ENCODE data around the gene PGAM1. TPM values are rescaled to one million over a fixed set of nuclear protein-coding genes. Genes with fewer than 3 reads are reported as not detected.

Gene PGAM1
- polyA plus RNA-seq, 3 donors: 276 to 749 (median 498) TPM

DNA sequence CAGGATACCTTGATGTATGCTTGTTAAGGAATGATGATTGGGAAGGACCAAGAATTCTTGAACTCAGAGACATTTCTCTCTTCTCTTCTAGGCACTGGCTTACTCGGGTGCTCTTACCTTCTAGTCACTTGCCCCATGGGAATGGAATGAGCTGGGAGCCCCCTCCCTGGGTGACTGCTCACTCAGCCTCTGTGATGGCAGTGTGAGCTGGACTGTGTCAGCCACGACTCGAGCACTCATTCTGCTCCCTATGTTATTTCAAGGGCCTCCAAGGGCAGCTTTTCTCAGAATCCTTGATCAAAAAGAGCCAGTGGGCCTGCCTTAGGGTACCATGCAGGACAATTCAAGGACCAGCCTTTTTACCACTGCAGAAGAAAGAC lies 30.7 kb downstream of the PGAM1 start:
- peaks cover 82 to 92% of the 10 kb centered on the region in 2 donors for H3K36me3 Mint-ChIP-seq
- H3K27me3 ChIP-seq (ENCODE audit: control insufficient read depth in 2 of 2, insufficient read depth in 2 of 2, low read length in 2 of 2): no peaks in the 10 kb centered on the region

DNA sequence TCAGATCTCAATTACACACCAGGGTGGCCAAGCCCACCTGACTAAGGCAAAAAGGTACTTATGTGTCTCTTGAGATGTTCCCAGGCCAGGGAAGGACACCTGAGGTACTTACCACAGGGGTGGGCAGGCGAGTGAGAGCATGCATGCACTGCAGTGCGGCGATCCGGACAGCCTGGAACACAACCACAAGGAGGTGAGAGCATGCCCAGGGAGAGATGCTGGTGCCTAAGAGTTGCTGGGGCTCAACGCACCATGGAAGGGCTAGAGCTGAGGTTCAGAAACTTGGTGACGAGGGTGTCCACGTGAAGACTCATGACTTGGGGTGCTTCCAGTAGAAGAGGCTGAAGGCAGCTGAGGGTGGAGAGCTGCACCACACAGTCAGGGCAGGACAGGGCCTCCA lies 33.1 kb downstream of the PGAM1 start:
- peaks cover 81 to 92% of the 10 kb centered on the region in 2 donors for H3K36me3 Mint-ChIP-seq
- Histone ChIP-seq H3K9me3 (replicated peaks in 1 of 2; ENCODE audit: control insufficient read depth in 1 of 2, insufficient read depth in 1 of 2, low read length in 2 of 2) (no peaks in the 10 kb centered on the region), H4K20me1 (ENCODE audit: insufficient read depth, low read length) (peaks cover 3% of the 10 kb centered on the region), H3K4me2 (replicated peaks; ENCODE audit: extremely low read depth, low read length, poor library complexity, severe bottlenecking) (no peak overlapping the region), H3K4me1 (ENCODE audit: control insufficient read depth in 1 of 2, insufficient read depth in 2 of 2, low read length in 2 of 2) (no peaks in the 10 kb centered on the region), H3K4me3 (replicated peaks in 1 of 3; ENCODE audit: low read depth in 2 of 3, low read length in 3 of 3) (no peak overlapping the region), H3K27ac (ENCODE audit: low read depth in 1 of 2, low read length in 2 of 2) (peak overlapping the region in 1 of 2 donors; percentile 38), H3K27me3 (ENCODE audit: control insufficient read depth in 2 of 2, insufficient read depth in 2 of 2, low read length in 2 of 2) (no peaks in the 10 kb centered on the region), H3K36me3 (replicated peaks in 1 of 2; ENCODE audit: control insufficient read depth in 1 of 2, insufficient read depth in 2 of 2, low read length in 2 of 2) (peaks cover 85 to 100% of the 10 kb centered on the region in 2 donors), H3K9ac (ENCODE audit: insufficient read depth, low read length, poor library complexity, severe bottlenecking) (no peak overlapping the region), H2AFZ (ENCODE audit: insufficient read depth, low read depth, low read length, poor library complexity, severe bottlenecking) (no peak overlapping the region), H3K79me2 (ENCODE audit: insufficient read depth, low read length) (no peaks in the 10 kb centered on the region)
- no peaks in the 10 kb centered on the region for H3K9me3 Mint-ChIP-seq
- intact Hi-C loops (cut with micrococcal nuclease): no loop called here
- no peak overlapping the region for H3K4me3 Mint-ChIP-seq
- no peak for DNase-seq
- H3K4me1 Mint-ChIP-seq: no peaks in the 10 kb centered on the region
- TF ChIP-seq, protein P1, sequence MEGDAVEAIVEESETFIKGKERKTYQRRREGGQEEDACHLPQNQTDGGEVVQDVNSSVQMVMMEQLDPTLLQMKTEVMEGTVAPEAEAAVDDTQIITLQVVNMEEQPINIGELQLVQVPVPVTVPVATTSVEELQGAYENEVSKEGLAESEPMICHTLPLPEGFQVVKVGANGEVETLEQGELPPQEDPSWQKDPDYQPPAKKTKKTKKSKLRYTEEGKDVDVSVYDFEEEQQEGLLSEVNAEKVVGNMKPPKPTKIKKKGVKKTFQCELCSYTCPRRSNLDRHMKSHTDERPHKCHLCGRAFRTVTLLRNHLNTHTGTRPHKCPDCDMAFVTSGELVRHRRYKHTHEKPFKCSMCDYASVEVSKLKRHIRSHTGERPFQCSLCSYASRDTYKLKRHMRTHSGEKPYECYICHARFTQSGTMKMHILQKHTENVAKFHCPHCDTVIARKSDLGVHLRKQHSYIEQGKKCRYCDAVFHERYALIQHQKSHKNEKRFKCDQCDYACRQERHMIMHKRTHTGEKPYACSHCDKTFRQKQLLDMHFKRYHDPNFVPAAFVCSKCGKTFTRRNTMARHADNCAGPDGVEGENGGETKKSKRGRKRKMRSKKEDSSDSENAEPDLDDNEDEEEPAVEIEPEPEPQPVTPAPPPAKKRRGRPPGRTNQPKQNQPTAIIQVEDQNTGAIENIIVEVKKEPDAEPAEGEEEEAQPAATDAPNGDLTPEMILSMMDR (IDR thresholded peaks at IDR 0.05): no peak
- H3K27me3 Mint-ChIP-seq (ENCODE audit: low read depth in 3 of 3): peaks cover 0 to 2% (median under 1%) of the 10 kb centered on the region in 3 donors
- H3K27ac Mint-ChIP-seq: peak overlapping the region in 2 of 7 donors; percentile 5 to 14
- 94% methylated on average over 7 of the region's 7 CpGs for WGBS (ENCODE audit: insufficient coverage)

More for the DNA sequence above, 30.7 kb downstream of the PGAM1 start:
- Histone ChIP-seq H3K9ac (ENCODE audit: insufficient read depth, low read length, poor library complexity, severe bottlenecking) (no peak overlapping the region), H3K36me3 (replicated peaks in 1 of 2; ENCODE audit: control insufficient read depth in 1 of 2, insufficient read depth in 2 of 2, low read length in 2 of 2) (peaks cover 83 to 100% of the 10 kb centered on the region in 2 donors), H3K79me2 (ENCODE audit: insufficient read depth, low read length) (peaks cover 3% of the 10 kb centered on the region), H2AFZ (ENCODE audit: insufficient read depth, low read depth, low read length, poor library complexity, severe bottlenecking) (no peak overlapping the region), H3K4me3 (replicated peaks in 1 of 3; ENCODE audit: low read depth in 2 of 3, low read length in 3 of 3) (no peak overlapping the region), H3K27ac (ENCODE audit: low read depth in 1 of 2, low read length in 2 of 2) (peak overlapping the region in 1 of 2 donors; percentile 44), H4K20me1 (ENCODE audit: insufficient read depth, low read length) (peaks cover 17% of the 10 kb centered on the region), H3K4me1 (ENCODE audit: control insufficient read depth in 1 of 2, insufficient read depth in 2 of 2, low read length in 2 of 2) (no peaks in the 10 kb centered on the region), H3K4me2 (replicated peaks; ENCODE audit: extremely low read depth, low read length, poor library complexity, severe bottlenecking) (no peak overlapping the region), H3K9me3 (replicated peaks in 1 of 2; ENCODE audit: control insufficient read depth in 1 of 2, insufficient read depth in 1 of 2, low read length in 2 of 2) (no peaks in the 10 kb centered on the region)
- TF ChIP-seq, protein P1 (IDR thresholded peaks at IDR 0.05): no peak
- intact Hi-C loops (cut with micrococcal nuclease): no loop called here
- Mint-ChIP-seq H3K4me1 (no peaks in the 10 kb centered on the region), H3K27me3 (ENCODE audit: low read depth in 3 of 3) (peaks cover 0 to 2% (median 2%) of the 10 kb centered on the region in 3 donors), H3K4me3 (no peak overlapping the region), H3K9me3 (no peaks in the 10 kb centered on the region), H3K27ac (peak overlapping the region in 2 of 7 donors; percentile 10 to 19)
- 93% methylated on average over 2 of the region's 3 CpGs for WGBS (ENCODE audit: insufficient coverage)
- no peak for DNase-seq
